NT2/D1 (cell line): Measurements from ENCODE around the gene NBPF1.
"Not testable (repeated sequence)": the region's sequence is repeated elsewhere in the genome, so short reads cannot be mapped to it uniquely, and the experiment has no call there.

ENCODE experiments used
- DNase-seq: peaks from one replicate; pipeline ENCODE4 v3.0.0-alpha.2; 2011; ENCODE audit warnings: low read depth, low spot score
- H3K27me3 ChIP-seq: 2 replicates; pipeline ENCODE4 v1.6.0; 2011; ENCODE audit warnings: mild to moderate bottlenecking; ENCODE audit not compliant: insufficient read length, insufficient read depth
- H3K36me3 ChIP-seq: 2 replicates; pipeline ENCODE4 v1.6.1; 2011; ENCODE audit warnings: mild to moderate bottlenecking, low read length, mixed read lengths; ENCODE audit not compliant: insufficient read depth, insufficient read length
- H3K4me1 ChIP-seq: 2 replicates; pipeline ENCODE4 v1.5.1; 2011; ENCODE audit not compliant: insufficient read depth, insufficient read length
- H3K4me3 ChIP-seq: 2 replicates; pipeline ENCODE4 v1.5.1; 2011; ENCODE audit warnings: low read depth; ENCODE audit not compliant: insufficient read length
- H3K9ac ChIP-seq: 2 replicates; pipeline ENCODE4 v1.6.0; 2011; ENCODE audit warnings: low read depth; ENCODE audit not compliant: insufficient read length
- H3K9me3 ChIP-seq: 2 replicates; pipeline ENCODE4 v1.5.1; 2011; ENCODE audit warnings: mild to moderate bottlenecking, low read length; ENCODE audit not compliant: insufficient read depth
- SUZ12 ChIP-seq: IDR thresholded peaks from 2 replicates; pipeline ENCODE4 v1.6.1; 2011; ENCODE audit not compliant: insufficient read length, insufficient read depth; ENCODE audit errors: extremely low read depth
- YY1 ChIP-seq: IDR thresholded peaks from 2 replicates; pipeline ENCODE4 v1.6.1; 2011; ENCODE audit not compliant: insufficient read length, insufficient read depth
- ZNF274 ChIP-seq: IDR thresholded peaks from 2 replicates; pipeline ENCODE4 v1.6.1; 2011; ENCODE audit warnings: mild to moderate bottlenecking, low read depth, low read length

The NBPF1 gene

DNA sequence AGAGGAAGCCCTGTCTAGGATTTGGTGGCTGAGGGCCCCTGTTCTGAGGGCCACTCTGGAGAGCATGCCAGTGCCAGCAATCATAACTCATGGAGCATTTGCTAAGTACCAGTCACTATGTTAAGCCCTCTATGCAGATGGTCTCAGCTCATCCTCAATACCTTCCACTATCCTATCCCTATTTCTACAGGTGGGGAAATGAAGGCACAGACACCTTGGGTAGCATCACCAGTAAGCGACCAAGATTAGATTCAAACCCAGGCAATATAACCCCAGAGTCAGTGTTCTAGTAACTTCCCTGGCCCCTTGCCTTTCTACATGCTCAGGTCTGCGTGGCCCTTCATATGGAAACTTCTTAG is 7.9 kb upstream of the NBPF1 start:
- H3K36me3 ChIP-seq = peaks cover 42% of the 10 kb centered on the region
- H3K4me1 ChIP-seq = peaks cover 9% of the 10 kb centered on the region
- DNase-seq = no peak
- no peaks in the 10 kb centered on the region for H3K9me3 ChIP-seq
- no peaks in the 10 kb centered on the region for H3K27me3 ChIP-seq
- no peak overlapping the region for H3K4me3 ChIP-seq
- H3K9ac ChIP-seq = no peak overlapping the region
- TF ChIP-seq YY1 = no peak
- no peak for TF ChIP-seq SUZ12
- no peak for TF ChIP-seq ZNF274

DNA sequence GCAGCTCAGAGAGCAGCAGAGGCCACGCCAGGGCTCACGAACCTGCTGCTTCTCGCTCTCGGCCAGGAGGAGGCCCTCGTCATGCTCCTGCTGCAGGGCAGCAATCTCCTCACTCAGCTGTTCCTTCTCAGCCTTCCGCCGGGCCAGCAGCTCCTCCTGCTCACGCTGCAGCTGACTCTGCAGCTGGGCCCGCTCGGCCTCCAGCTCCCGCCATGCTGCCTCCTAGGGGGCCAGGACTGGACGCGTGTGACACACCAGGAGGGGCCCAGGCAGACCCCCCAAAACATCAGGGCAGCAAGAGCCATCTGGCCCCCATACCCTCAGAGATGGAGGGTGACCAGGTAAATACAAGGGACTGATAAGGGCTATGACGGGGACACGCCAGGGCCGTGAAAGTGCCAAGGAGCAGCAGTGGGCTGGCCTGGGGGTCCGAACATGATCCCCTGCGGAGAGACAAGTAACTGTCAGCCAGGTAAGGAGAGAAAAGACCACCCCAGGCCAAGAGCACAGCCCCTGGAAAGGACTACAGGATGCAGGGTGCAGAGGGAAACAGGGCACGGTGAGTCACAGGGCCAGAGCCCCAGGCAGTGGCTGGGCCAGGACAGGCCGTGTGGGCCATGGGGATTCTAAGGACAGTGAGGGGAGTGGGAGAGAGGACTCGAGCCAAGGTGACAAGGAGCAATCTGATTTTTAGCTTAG is 6.6 kb upstream of the NBPF1 start:
- not testable (repeated sequence) for H3K27me3 ChIP-seq, H3K4me3 ChIP-seq, DNase-seq, H3K9me3 ChIP-seq, H3K9ac ChIP-seq, H3K4me1 ChIP-seq
- H3K36me3 ChIP-seq = peaks cover 32% of the 10 kb centered on the region

DNA sequence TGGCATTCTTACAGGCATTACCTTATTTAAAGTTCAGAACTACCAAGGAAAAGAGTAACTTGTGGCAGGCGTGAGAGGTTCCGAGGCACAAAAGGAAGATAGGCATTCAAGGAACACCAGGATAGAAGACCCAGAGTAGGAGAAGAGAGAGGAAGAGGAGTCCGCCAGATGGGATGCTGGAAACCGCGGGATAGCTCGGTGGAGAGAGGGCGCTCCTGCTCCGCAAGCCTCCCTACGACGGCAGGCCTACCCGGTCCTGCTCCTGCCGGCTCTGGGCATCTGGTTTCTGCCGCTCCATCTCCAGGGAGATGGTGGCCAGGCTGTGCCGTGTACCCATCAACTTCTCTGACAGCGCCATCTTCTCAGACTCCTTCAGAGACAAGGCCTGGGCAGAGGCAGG is 5.4 kb upstream of the NBPF1 start:
- no peak for DNase-seq
- Histone ChIP-seq H3K27me3 (peaks cover 21% of the 10 kb centered on the region), H3K9me3 (no peaks in the 10 kb centered on the region), H3K36me3 (peaks cover 25% of the 10 kb centered on the region), H3K4me3 (no peak overlapping the region), H3K4me1 (peaks cover 9% of the 10 kb centered on the region), H3K9ac (no peak overlapping the region)
- no peak for TF ChIP-seq SUZ12
- no peak for TF ChIP-seq YY1
- no peak for TF ChIP-seq ZNF274

DNA sequence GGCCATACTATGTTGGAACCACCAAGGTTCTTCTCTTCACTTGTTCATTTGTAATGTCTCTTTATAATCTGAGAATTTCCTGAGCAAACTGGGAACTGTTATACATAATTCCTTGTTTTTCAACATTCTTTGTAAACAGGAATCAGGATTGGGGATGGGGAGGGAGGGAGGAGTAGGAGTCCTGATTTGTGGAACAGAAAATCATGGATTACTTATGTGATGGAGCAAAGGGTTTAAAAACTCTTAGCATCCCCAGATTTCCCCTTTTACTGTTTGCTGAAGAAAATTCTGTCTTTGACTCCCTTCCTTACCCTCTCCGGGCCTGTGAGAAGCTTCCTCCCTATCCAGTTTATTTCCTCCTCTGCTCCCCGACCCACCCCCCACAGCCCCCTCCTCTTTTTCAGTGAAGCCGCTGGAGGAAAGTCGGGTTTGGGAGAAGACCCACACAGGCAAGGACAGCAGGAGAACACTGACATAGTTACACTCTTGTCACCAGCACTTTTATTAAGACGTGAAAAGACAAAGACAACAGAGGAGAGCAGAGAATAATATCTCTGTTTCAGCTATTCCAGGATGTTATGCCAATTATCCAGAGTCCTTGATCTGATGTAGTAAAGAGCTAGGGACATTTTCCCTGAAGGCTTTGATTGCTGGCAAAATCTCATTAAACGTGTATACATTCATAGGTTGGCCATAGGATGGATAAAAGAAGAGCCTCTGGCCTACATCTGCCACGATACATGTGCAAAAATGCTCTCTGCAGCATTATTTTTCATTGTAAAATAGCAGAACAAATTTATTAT is 4.6 kb upstream of the NBPF1 start:
- Histone ChIP-seq H3K36me3 (peaks cover 18% of the 10 kb centered on the region), H3K4me3 (no peak overlapping the region), H3K4me1 (peaks cover 9% of the 10 kb centered on the region), H3K9me3 (no peaks in the 10 kb centered on the region), H3K27me3 (peaks cover 22% of the 10 kb centered on the region), H3K9ac (no peak overlapping the region)
- no peak for DNase-seq
- TF ChIP-seq YY1 = no peak
- TF ChIP-seq SUZ12 = no peak
- no peak for TF ChIP-seq ZNF274

DNA sequence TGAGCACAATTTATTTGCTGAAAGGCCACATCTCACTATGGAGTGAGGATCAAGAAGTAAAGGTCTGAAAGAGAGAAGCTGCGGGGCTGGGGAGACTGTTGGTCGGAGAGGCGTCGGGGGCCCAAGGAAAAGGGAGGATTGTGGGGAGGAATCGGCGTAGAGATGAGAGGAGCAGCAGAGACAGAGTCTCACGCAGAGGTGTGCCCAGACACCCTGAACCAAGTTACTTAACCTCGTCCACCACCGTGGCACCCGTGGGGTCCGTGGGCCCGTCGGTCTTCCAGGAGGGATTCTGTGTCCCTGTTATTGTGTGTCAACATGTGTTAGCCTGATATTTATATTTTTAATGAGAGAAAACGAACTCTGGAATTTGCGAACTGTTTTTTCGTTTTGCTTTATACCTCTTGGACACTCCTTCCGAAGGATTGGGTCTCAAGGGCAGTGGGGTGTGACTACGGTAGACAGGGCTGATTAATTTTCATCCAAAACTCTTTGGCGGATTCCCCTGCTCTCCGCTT is 3.8 kb upstream of the NBPF1 start:
- Histone ChIP-seq H3K36me3 (peaks cover 15% of the 10 kb centered on the region), H3K4me1 (peaks cover 9% of the 10 kb centered on the region), H3K9ac (no peak overlapping the region), H3K4me3 (no peak overlapping the region), H3K27me3 (peaks cover 30% of the 10 kb centered on the region), H3K9me3 (no peaks in the 10 kb centered on the region)
- no peak for TF ChIP-seq YY1
- TF ChIP-seq ZNF274 = no peak
- no peak for TF ChIP-seq SUZ12
- no peak for DNase-seq

DNA sequence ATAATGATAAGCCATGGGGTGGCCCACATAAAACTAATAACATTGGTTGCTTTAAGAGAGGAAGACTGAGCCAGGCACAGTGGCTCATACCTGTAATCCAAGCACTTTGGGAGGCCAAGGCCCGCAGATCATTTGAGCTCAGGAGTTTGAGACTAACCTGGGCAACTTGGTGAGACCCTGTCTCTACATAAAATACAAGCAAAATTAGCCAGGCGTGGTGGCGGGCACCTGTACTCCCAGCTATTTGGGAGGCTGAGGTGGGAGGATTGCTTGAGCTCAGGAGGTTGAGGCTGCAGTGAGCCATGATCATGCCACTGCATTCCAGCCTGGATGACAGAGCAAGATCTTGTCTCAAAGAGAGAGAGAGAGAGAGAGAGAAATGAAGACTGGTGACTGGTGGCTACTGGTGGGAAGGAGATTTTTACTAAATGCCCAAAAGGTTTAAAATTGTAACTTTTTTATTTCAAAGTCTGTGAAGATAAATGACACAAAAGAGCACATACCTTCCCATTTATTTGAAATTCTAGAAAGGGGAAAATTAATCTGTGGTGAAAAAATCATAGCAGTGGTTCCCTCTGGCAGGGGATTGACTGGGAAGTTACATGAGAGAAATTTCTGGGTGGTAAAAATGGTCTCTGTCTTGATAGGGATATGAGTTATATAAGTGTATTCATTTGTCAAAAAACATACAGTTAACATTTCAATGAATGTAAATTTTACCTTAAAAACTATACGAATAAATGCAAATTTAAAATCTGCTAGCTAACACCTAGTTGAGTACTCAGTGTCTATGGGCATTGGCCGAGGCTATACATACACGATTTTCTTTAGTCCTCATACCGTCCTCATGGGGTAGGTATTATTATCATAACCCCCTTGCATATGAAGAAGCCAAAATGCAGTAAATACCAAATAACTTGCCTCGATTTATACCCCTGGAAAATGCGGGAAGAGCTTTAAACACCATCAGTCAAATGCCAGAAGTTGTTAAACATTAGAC is 2.2 kb upstream of the NBPF1 start:
- Histone ChIP-seq H3K4me3 (no peak overlapping the region), H3K9me3 (no peaks in the 10 kb centered on the region), H3K27me3 (peaks cover 43% of the 10 kb centered on the region), H3K4me1 (peaks cover 6% of the 10 kb centered on the region), H3K9ac (no peak overlapping the region), H3K36me3 (peaks cover 12% of the 10 kb centered on the region)
- no peak for TF ChIP-seq ZNF274
- TF ChIP-seq YY1 = no peak
- TF ChIP-seq SUZ12 = no peak
- DNase-seq = no peak
